Uterus (tissue), 2 donors: ENCODE data around the gene TMX4.

Experiments
- POLR2A ChIP-seq, 2 donors: fragments of 450-650 bp; IDR thresholded peaks; one replicate each; pipeline ENCODE4 v1.6.1; 2016; ENCODE audit warnings: antibody characterized with exemption in 2 of 2, mild to moderate bottlenecking in 1 of 2, moderate library complexity in 1 of 2
- TF ChIP-seq, protein P1 (sequence below), 4 experiments: fragments of 200-600 bp in 2 of 4; fragments of 450-650 bp in 2 of 4; sonication (generic) in 2 of 4; IDR thresholded peaks; one replicate each; pipeline ENCODE4 v1.5.1; 2016 to 2019; ENCODE audit warnings: antibody characterized with exemption in 4 of 4, mild to moderate bottlenecking in 2 of 4, moderate library complexity in 1 of 4

DNA sequence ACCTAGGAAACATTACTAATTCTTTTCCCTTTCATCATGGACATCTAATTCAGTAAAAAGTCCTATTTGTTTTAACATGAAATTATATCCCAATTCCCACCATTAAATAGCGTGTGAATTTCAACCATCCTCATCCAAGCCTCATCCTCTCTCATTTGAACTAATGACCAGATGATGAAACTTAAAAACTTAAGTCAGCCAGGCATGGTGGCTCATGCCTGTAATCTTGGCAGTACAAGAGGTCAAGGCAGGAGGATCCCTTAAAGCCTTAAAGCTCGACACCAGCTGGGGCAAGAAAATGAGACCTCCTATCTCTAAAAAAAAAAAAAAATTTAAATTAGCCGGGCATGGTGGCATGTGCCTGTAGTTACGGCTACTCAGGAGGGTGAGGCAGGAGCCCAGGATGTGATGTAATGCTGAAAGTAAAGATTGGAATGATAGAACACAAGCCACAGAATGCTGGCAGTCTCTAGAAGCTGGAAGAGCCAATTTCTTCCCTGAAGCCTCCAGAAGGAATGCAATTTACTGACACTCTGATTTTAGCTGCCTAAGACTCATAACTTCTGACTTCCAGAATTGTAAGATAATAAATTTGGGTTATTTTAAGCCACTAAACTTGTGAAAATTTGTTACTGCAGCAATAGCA lies 52.2 kb downstream of the TMX4 start:
- TF ChIP-seq POLR2A (IDR thresholded peaks at IDR 0.05): no peak
- TF ChIP-seq, protein P1, sequence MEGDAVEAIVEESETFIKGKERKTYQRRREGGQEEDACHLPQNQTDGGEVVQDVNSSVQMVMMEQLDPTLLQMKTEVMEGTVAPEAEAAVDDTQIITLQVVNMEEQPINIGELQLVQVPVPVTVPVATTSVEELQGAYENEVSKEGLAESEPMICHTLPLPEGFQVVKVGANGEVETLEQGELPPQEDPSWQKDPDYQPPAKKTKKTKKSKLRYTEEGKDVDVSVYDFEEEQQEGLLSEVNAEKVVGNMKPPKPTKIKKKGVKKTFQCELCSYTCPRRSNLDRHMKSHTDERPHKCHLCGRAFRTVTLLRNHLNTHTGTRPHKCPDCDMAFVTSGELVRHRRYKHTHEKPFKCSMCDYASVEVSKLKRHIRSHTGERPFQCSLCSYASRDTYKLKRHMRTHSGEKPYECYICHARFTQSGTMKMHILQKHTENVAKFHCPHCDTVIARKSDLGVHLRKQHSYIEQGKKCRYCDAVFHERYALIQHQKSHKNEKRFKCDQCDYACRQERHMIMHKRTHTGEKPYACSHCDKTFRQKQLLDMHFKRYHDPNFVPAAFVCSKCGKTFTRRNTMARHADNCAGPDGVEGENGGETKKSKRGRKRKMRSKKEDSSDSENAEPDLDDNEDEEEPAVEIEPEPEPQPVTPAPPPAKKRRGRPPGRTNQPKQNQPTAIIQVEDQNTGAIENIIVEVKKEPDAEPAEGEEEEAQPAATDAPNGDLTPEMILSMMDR (IDR thresholded peaks at IDR 0.05): no peak
